Esophagus muscularis mucosa (tissue), 4 donors: Measurements from ENCODE around the gene AREL1. TPM values are rescaled to one million over a fixed set of nuclear protein-coding genes. Genes with fewer than 3 reads are reported as not detected.

Experiments
- DNase-seq: peaks from one replicate; pipeline ENCODE4 v3.0.0-alpha.2; 2017; ENCODE audit errors: extremely low spot score
- H3K27ac ChIP-seq, 4 donors: fragments of 200-600 bp; sonication (generic); replicated peaks in 1 of 4; 1 replicate in 3 of 4; 2 replicates in 1 of 4; pipeline ENCODE4 v1.5.1; 2016 to 2019; ENCODE audit warnings: mild to moderate bottlenecking in 1 of 4
- H3K27me3 ChIP-seq, 4 donors: fragments of 200-600 bp; sonication (generic); one replicate each; pipeline versions ENCODE4 v1.5.1 to v1.6.0; 2016 to 2019
- H3K36me3 ChIP-seq, 4 donors: fragments of 200-600 bp; sonication (generic); one replicate each; pipeline ENCODE4 v1.5.1; 2016 to 2019
- H3K4me1 ChIP-seq, 4 donors: fragments of 200-600 bp; sonication (generic); one replicate each; pipeline ENCODE4 v1.5.1; 2016 to 2019
- H3K4me3 ChIP-seq, 4 donors: fragments of 200-600 bp; sonication (generic); 1 replicate in 2 of 4; 2 replicates in 2 of 4; pipeline ENCODE4 v1.5.1; 2016 to 2019; ENCODE audit warnings: mild to moderate bottlenecking in 4 of 4, moderate library complexity in 1 of 4
- H3K9me3 ChIP-seq, 4 donors: fragments of 200-600 bp; sonication (generic); 1 replicate in 3 of 4; 2 replicates in 1 of 4; pipeline ENCODE4 v1.5.1; 2016 to 2019
- CTCF ChIP-seq, 3 experiments: fragments of 200-600 bp in 2 of 3; fragments of 450-650 bp in 1 of 3; sonication (generic) in 2 of 3; IDR thresholded peaks; one replicate each; pipeline ENCODE4 v1.5.1; 2017 to 2019; ENCODE audit warnings: antibody characterized with exemption in 3 of 3, mild to moderate bottlenecking in 2 of 3, moderate library complexity in 1 of 3
- EP300 ChIP-seq: sonication (generic); formaldehyde crosslinking; IDR thresholded peaks from one replicate; pipeline ENCODE4 v1.6.1; 2017; ENCODE audit warnings: antibody characterized with exemption
- POLR2A ChIP-seq: fragments of 450-650 bp; IDR thresholded peaks from one replicate; pipeline ENCODE4 v1.6.1; 2017; ENCODE audit warnings: antibody characterized with exemption, moderate library complexity, mild to moderate bottlenecking, low read depth
- POLR2AphosphoS5 ChIP-seq, 2 donors: sonication (generic); formaldehyde crosslinking; IDR thresholded peaks; one replicate each; pipeline ENCODE4 v1.6.1; 2017; ENCODE audit warnings: antibody characterized with exemption in 2 of 2
- WGBS: methylation state at CpG from one replicate; pipeline ENCODE4 v1.1.5; 2018; 5-methylcytosine and 5-hydroxymethylcytosine counted together
- intact Hi-C: fragments of 100-400 bp; cut with DNase I; formaldehyde crosslinking; loops from one replicate; pipeline ENCODE4 v1.15.1; 2023
- total RNA-seq, 4 donors: library from RNA; depleted of rRNA; stranded (reverse); fragments of >200 nt; gene quantifications; one replicate each; pipeline versions ENCODE4 v1.1.0 to v1.2.1, GENCODE V29; 2016

The AREL1 gene
- total RNA-seq, 4 donors from 2014 or later, result 12.3 to 21.6 (median 16.2) TPM

- no peak for DNase-seq
- 82% methylated on average over 13 of the region's 15 CpGs for WGBS
- no peak overlapping the region for H3K27ac ChIP-seq
These were observed 81.8 kb downstream of the AREL1 start for GRCh38 chr14:74630881-74631690.

GRCh38 chr14:74628418-74628817, 84.5 kb downstream of the AREL1 start:
- Histone ChIP-seq H3K4me3 (no peak overlapping the region), H3K27me3 (no peaks in the 10 kb centered on the region), H3K36me3 (no peaks in the 10 kb centered on the region), H3K9me3 (no peaks in the 10 kb centered on the region), H3K4me1 (no peaks in the 10 kb centered on the region), H3K27ac (no peak overlapping the region)
- no peak for DNase-seq
- intact Hi-C loops, result no loop called here
- 87% methylated on average over 5 of the region's 5 CpGs for WGBS
- TF ChIP-seq POLR2AphosphoS5 (IDR thresholded peaks at IDR 0.05) (no peak), EP300 (no peak), POLR2A (no peak), CTCF (IDR thresholded peaks at IDR 0.05) (no peak)

More at GRCh38 chr14:74630881-74631690, 81.8 kb downstream of the AREL1 start:
- no peaks in the 10 kb centered on the region for H3K27me3 ChIP-seq
- no peak overlapping the region for H3K4me3 ChIP-seq
- TF ChIP-seq EP300 (no peak), POLR2A (no peak), POLR2AphosphoS5 (IDR thresholded peaks at IDR 0.05) (no peak), CTCF (IDR thresholded peaks at IDR 0.05) (no peak)
- no peaks in the 10 kb centered on the region for H3K36me3 ChIP-seq
- H3K4me1 ChIP-seq, result peaks cover 0 to 2% (median 0%) of the 10 kb centered on the region in 4 donors
- H3K9me3 ChIP-seq, result no peaks in the 10 kb centered on the region
- intact Hi-C loops, result no loop called here

GRCh38 chr14:74627076-74627475, 85.8 kb downstream of the AREL1 start:
- Histone ChIP-seq H3K4me3 (no peak overlapping the region), H3K36me3 (no peaks in the 10 kb centered on the region), H3K27me3 (no peaks in the 10 kb centered on the region), H3K4me1 (no peaks in the 10 kb centered on the region), H3K9me3 (no peaks in the 10 kb centered on the region), H3K27ac (no peak overlapping the region)
- WGBS, result 73% methylated on average over 8 of the region's 8 CpGs
- TF ChIP-seq CTCF (IDR thresholded peaks at IDR 0.05) (no peak), EP300 (no peak), POLR2AphosphoS5 (IDR thresholded peaks at IDR 0.05) (no peak), POLR2A (no peak)
- intact Hi-C loops, result no loop called here
- DNase-seq, result no peak

GRCh38 chr14:74622257-74622656, 90.6 kb downstream of the AREL1 start:
- TF ChIP-seq POLR2AphosphoS5 (IDR thresholded peaks at IDR 0.05), result no peak
- TF ChIP-seq EP300, result no peak
- TF ChIP-seq POLR2A, result no peak
- TF ChIP-seq CTCF (IDR thresholded peaks at IDR 0.05), result no peak
- WGBS, result 87% methylated on average over 4 of the region's 5 CpGs
- H3K4me1 ChIP-seq, result peaks cover 31 to 40% (median 36%) of the 10 kb centered on the region in 4 donors
- no peak for DNase-seq
- intact Hi-C loops, result no loop called here
- H3K4me3 ChIP-seq, result no peak overlapping the region
- H3K27ac ChIP-seq, result no peak overlapping the region
- no peaks in the 10 kb centered on the region for H3K36me3 ChIP-seq
- no peaks in the 10 kb centered on the region for H3K9me3 ChIP-seq
- H3K27me3 ChIP-seq, result peaks cover 0 to 9% (median 0%) of the 10 kb centered on the region in 4 donors
